Measurements from ENCODE around the gene ARIH2. TPM values are rescaled to one million over a fixed set of nuclear protein-coding genes. Genes with fewer than 3 reads are reported as not detected.

Gene ARIH2
- 109 TPM for total RNA-seq

GRCh38 chr3:48918388-48919214 is at the start of gene ARIH2:
Gene ARIH2 (plus strand): TSS chr3:48918842. CDS start chr3:48927559, 8,717 bp downstream.

DNA sequence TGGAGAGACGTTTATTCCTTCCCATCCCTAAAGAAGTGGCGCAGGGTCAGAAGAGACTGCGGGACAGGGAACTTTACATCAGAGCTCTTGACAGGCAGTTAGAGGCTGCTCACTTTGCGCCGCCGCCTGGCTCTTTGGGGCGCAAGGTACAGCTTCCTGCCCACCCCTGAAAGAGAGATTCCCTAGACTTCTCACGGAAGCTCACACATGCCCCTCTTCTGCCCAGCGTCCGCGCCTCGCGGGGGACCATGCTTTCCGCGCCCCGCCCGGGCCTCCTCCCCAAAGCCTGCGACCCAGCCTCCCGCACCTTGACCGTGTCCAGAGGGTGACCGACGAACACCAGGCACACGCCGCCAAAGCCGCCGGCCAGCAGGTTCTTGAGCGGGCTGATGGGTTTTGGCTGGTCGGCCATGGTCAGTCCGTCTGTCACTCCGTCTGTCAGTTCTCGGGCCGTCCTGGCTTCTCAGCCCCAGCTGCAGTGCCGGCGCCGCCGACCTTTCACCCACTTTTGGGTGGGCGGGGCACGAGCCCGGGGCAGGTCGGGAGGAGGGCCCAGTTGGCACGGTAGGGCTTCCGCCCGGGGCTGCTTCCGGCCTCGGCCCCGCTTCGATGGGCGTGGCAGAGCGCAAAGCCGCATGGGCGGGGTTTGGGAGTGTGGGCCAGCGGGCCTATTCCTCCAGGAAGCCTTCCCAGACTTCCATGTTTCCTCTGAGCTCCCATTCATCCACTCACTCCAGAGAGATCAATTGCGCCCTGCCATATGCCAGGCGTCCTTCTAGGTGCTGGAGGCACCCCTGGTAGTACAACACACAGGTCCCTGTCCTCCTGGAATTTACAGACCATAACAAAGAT is 20.0 kb upstream of the ARIH2 start, which contains the start of gene SLC25A20:
Gene SLC25A20, minus strand, starts transcription at position 500 of the 852 bp plus-strand sequence. Its CDS starts 88 bp downstream, at position 412.

DNA sequence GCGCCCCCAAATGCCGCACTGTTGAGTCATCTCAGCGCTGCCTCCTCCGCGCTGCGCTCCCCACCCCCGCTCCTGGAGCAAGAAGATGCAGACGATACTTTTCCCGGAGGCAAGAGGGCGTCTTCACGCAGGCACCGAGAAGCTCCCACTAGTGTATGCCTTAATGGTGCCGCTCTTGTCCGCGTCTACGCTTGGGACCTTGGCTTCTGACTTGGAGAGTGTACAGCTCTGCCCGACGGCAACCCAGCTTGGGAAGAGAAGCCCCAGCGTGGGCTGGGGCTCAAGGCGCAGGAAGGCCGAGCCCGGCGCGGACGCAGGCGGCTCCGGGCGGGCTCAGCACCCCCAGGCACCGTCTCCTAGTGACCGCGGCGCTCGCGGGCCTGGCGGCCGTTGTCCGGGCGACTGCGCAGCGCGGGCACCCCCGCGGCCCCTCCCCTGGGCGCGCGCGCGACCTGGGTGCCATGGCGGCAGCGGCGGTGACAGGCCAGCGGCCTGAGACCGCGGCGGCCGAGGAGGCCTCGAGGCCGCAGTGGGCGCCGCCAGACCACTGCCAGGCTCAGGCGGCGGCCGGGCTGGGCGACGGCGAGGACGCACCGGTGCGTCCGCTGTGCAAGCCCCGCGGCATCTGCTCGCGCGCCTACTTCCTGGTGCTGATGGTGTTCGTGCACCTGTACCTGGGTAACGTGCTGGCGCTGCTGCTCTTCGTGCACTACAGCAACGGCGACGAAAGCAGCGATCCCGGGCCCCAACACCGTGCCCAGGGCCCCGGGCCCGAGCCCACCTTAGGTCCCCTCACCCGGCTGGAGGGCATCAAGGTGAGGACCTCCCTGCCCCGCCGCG is 71.4 kb downstream of the ARIH2 start, which contains the start of gene P4HTM:
Gene P4HTM, plus strand, starts transcription at position 446 of the 840 bp plus-strand sequence. Its CDS starts 16 bp downstream, at position 462.

DNA sequence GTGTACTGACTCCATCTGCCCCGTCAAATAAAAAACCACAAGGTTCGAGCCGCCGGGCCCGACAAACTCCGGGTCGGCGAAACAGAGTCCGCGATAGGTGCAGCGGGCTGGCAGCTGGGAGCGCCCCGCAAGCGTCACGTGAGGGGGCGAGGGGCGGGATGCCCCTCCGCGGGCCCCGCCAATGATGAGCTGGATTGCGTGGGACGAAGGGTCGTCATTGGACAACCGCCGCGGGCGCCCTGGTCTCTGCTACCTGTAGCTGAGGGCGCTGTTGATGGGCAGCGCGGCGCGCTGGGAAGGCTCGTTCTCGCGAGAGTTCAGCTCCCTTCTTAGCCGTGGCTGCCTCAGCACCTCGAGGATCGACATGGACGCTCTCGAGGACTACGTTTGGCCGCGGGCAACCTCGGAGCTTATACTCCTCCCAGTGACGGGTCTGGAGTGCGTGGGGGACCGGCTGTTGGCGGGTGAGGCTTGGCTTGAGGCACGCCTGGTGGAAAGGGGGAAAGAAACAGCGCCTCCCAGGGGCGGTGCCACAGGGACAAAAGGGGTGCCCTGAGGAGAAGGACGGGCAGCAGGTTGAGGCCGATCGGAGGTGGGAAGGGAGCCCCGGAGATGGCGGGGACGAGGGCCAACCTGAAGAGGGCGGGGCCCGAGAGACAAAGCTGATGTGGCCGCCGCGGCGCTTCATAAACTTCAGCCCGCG is 88.6 kb downstream of the ARIH2 start, which contains the start of gene WDR6:
Gene WDR6, plus strand, starts transcription at position 324 of the 703 bp plus-strand sequence. Its CDS starts 41 bp downstream, at position 365.

GRCh38 chr3:49017971-49018706 is 99.5 kb downstream of the ARIH2 start, which contains the start of gene DALRD3:
Gene DALRD3 (minus strand): TSS chr3:49018580. CDS start chr3:49018564, 16 bp downstream.

GRCh38 chr3:49021813-49022687 is 103.4 kb downstream of the ARIH2 start, which contains the start of gene NDUFAF3:
Gene NDUFAF3 (plus strand): TSS chr3:49022121. CDS start chr3:49022145, 24 bp downstream.

GRCh38 chr3:49028673-49029562 is 110.3 kb downstream of the ARIH2 start, which contains the start of gene IMPDH2:
Gene IMPDH2 (minus strand): TSS chr3:49029398. CDS start chr3:49029350, 48 bp downstream.

Other genes with a start within 250 kb of the ARIH2 start
- 17.0 TPM for gene NCKIPSD, start 232.9 kb upstream of the ARIH2 start, total RNA-seq
- 111 TPM for gene IP6K2, start 201.6 kb upstream of the ARIH2 start, total RNA-seq
- gene PRKAR2A, start 71.0 kb upstream of the ARIH2 start, total RNA-seq = 45.2 TPM
- 9.9 TPM for gene SLC25A20, start 20.0 kb upstream of the ARIH2 start, total RNA-seq
- 61.0 TPM for gene P4HTM, start 71.4 kb downstream of the ARIH2 start, total RNA-seq
- gene WDR6, start 88.5 kb downstream of the ARIH2 start, total RNA-seq = 154 TPM
- gene DALRD3, start 99.7 kb downstream of the ARIH2 start, total RNA-seq = 42.4 TPM
- gene NDUFAF3, start 103.3 kb downstream of the ARIH2 start, total RNA-seq = 51.6 TPM
- 126 TPM for gene IMPDH2, start 110.6 kb downstream of the ARIH2 start, total RNA-seq
- gene QRICH1, start 175.2 kb downstream of the ARIH2 start, total RNA-seq = 102 TPM
- 268 TPM for gene QARS1, start 185.9 kb downstream of the ARIH2 start, total RNA-seq
- gene USP19, start 202.0 kb downstream of the ARIH2 start, total RNA-seq = 81.2 TPM
- gene LAMB2, start 214.2 kb downstream of the ARIH2 start, total RNA-seq = 450 TPM
- 29.8 TPM for gene CCDC71, start 247.5 kb downstream of the ARIH2 start, total RNA-seq